GM23248 (cell line): ENCODE data around the gene PRAMEF5.
"Not testable (repeated sequence)": the region's sequence is repeated elsewhere in the genome, so short reads cannot be mapped to it uniquely, and the experiment has no call there.

Experiments used
- EZH2 ChIP-seq: fragments of 200-600 bp; sonication (generic); IDR thresholded peaks from 2 replicates; pipeline ENCODE4 v1.6.1; 2018; ENCODE audit warnings: antibody characterized with exemption, mild to moderate bottlenecking; ENCODE audit not compliant: insufficient read depth, poor library complexity, severe bottlenecking
- EZH2phosphoT487 ChIP-seq: fragments of 200-600 bp; sonication (generic); IDR thresholded peaks from 2 replicates; pipeline ENCODE4 v1.6.1; 2018; ENCODE audit warnings: antibody characterized with exemption, moderate library complexity, mild to moderate bottlenecking, low read depth; ENCODE audit not compliant: insufficient read depth

DNA sequence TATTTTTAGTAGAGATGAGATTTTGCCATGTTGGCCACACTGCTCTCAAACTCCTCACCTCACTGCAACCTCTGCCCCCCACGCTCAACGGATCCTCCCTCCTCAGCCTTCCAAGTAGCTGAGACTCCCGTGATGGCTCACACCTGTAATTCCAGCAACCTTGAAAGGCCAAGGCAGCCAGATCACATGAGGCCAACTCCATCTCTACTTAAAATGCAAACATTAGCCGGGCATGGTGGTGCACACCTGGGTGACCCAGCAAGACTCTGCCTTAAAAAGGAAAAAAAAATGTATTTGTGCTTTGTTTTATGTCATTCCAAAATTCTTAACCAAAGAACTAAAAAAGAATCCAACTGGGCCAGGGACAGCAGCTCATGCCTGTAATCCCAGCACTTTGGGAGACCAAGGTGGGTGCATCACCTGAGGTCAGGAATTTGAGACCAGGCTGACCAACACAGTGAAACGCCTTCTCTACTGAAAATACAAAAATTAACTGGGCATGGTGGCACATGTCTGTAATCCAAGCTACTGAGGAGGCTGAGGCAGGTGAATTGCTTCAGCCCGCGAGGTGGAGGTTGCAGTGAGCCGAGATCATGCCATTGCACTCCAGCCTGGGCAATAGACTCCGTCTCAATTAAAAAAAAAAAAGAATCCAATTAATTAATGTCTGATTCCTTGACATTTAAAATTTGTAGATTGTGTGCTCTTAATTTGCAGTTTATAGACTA is 10.3 kb upstream of the PRAMEF5 start:
- TF ChIP-seq EZH2, EZH2phosphoT487: not testable (repeated sequence)
